ENCODE data around the gene NUTM2G.
"Not testable (repeated sequence)": the region's sequence is repeated elsewhere in the genome, so short reads cannot be mapped to it uniquely, and the experiment has no call there.

NUTM2G gene

GRCh38 chr9:96928543-96928942, at the start of gene NUTM2G:
NUTM2G (plus strand) TSS chr9:96928843; CDS start chr9:96929025, 182 bp downstream.
- H3K4me3 ChIP-seq (ENCODE audit: low read depth, low read length); DNase-seq (ENCODE audit: low read depth): not testable (repeated sequence)

GRCh38 chr9:96883922-96884321, 44.7 kb upstream of the NUTM2G start:
- no peak for TF ChIP-seq CTCF (IDR thresholded peaks at IDR 0.05; ENCODE audit: control insufficient read depth, extremely low read depth, insufficient read depth)
- H3K4me3 ChIP-seq (ENCODE audit: low read depth, low read length), result no peak overlapping the region
- no peak for DNase-seq (ENCODE audit: low read depth)

GRCh38 chr9:96884443-96884842, 44.2 kb upstream of the NUTM2G start:
- no peak for TF ChIP-seq CTCF (IDR thresholded peaks at IDR 0.05; ENCODE audit: control insufficient read depth, extremely low read depth, insufficient read depth)
- no peak for DNase-seq (ENCODE audit: low read depth)
- no peak overlapping the region for H3K4me3 ChIP-seq (ENCODE audit: low read depth, low read length)

- H3K4me3 ChIP-seq (ENCODE audit: low read depth, low read length), result no peak overlapping the region
- DNase-seq (ENCODE audit: low read depth), result no peak
- no peak for TF ChIP-seq CTCF (IDR thresholded peaks at IDR 0.05; ENCODE audit: control insufficient read depth, extremely low read depth, insufficient read depth)
These were observed 43.2 kb upstream of the NUTM2G start for GRCh38 chr9:96885424-96885823.

GRCh38 chr9:96888591-96888990, 40.1 kb upstream of the NUTM2G start:
- no peak for DNase-seq (ENCODE audit: low read depth)
- TF ChIP-seq CTCF (IDR thresholded peaks at IDR 0.05; ENCODE audit: control insufficient read depth, extremely low read depth, insufficient read depth), result no peak
- H3K4me3 ChIP-seq (ENCODE audit: low read depth, low read length), result no peak overlapping the region

- no peak for DNase-seq (ENCODE audit: low read depth)
- H3K4me3 ChIP-seq (ENCODE audit: low read depth, low read length), result no peak overlapping the region
- TF ChIP-seq CTCF (IDR thresholded peaks at IDR 0.05; ENCODE audit: control insufficient read depth, extremely low read depth, insufficient read depth), result no peak
These were observed 36.5 kb upstream of the NUTM2G start for GRCh38 chr9:96892131-96892530.

- not testable (repeated sequence) for DNase-seq (ENCODE audit: low read depth); H3K4me3 ChIP-seq (ENCODE audit: low read depth, low read length)
These were observed 28.6 kb upstream of the NUTM2G start for GRCh38 chr9:96900010-96900409.

GRCh38 chr9:96904947-96905722, 23.5 kb upstream of the NUTM2G start:
- not testable (repeated sequence) for H3K4me3 ChIP-seq (ENCODE audit: low read depth, low read length); DNase-seq (ENCODE audit: low read depth)

- H3K4me3 ChIP-seq (ENCODE audit: low read depth, low read length); DNase-seq (ENCODE audit: low read depth): not testable (repeated sequence)
These were observed 20.2 kb upstream of the NUTM2G start for GRCh38 chr9:96908479-96908878.

GRCh38 chr9:96915539-96915938, 13.1 kb upstream of the NUTM2G start:
- H3K4me3 ChIP-seq (ENCODE audit: low read depth, low read length); DNase-seq (ENCODE audit: low read depth): not testable (repeated sequence)

GRCh38 chr9:96916531-96916930, 12.1 kb upstream of the NUTM2G start:
- not testable (repeated sequence) for H3K4me3 ChIP-seq (ENCODE audit: low read depth, low read length); DNase-seq (ENCODE audit: low read depth)

- DNase-seq (ENCODE audit: low read depth); H3K4me3 ChIP-seq (ENCODE audit: low read depth, low read length): not testable (repeated sequence)
These were observed 10.1 kb upstream of the NUTM2G start for GRCh38 chr9:96918550-96918949.

GRCh38 chr9:96920803-96921202, 7.8 kb upstream of the NUTM2G start:
- not testable (repeated sequence) for DNase-seq (ENCODE audit: low read depth); H3K4me3 ChIP-seq (ENCODE audit: low read depth, low read length)

Measured in LNCaP clone FGC (cell line).